Placental epithelial cell (primary cell): Measurements from ENCODE around the gene MLNR. TPM values are rescaled to one million over a fixed set of nuclear protein-coding genes. Genes with fewer than 3 reads are reported as not detected.

Experiments
- small RNA-seq: library from RNA; depleted of rRNA; stranded (forward); fragments of <200 nt; gene quantifications from one replicate; pipeline ENCODE3, GENCODE V24; 2012
- total RNA-seq: library from RNA; depleted of rRNA; stranded (reverse); fragments of >200 nt; gene quantifications from 2 replicates; pipeline ENCODE4 v1.2.3, GENCODE V29; 2012

MLNR gene
- 0.22 TPM in 1 of 2 replicates, not detected in the other for total RNA-seq

GRCh38 chr13:49220036-49220855, at the start of gene MLNR:
TSS of gene MLNR (plus strand) at chr13:49220338. CDS start at chr13:49220338, 0 bp downstream.

GRCh38 chr13:49247643-49248621, 27.8 kb downstream of the MLNR start, which contains the start of gene CDADC1:
TSS of gene CDADC1 (plus strand) at chr13:49247925. CDS start at chr13:49248038, 113 bp downstream.

Small RNA genes within 50 kb of the gene (small RNA-seq; reads per million reads assigned to genes)
- gene COX7CP1, result not detected

Other genes with a start within 250 kb of the MLNR start
- gene FNDC3A, start 244.4 kb upstream of the MLNR start, total RNA-seq, result 71.5 and 78.9 TPM in 2 replicates
- gene CDADC1, start 27.6 kb downstream of the MLNR start, total RNA-seq, result 2.0 and 2.7 TPM in 2 replicates
- 8.5 and 14.5 TPM in 2 replicates for gene CAB39L, start 223.7 kb downstream of the MLNR start, total RNA-seq
- 7.5 and 7.9 TPM in 2 replicates for gene SETDB2, start 223.9 kb downstream of the MLNR start, total RNA-seq